ENCODE data around the gene TPRX1.
"Not testable (repeated sequence)": the region's sequence is repeated elsewhere in the genome, so short reads cannot be mapped to it uniquely, and the experiment has no call there.

The TPRX1 gene

GRCh38 chr19:47798904-47799266 lies 5.5 kb downstream of the TPRX1 start:
- no peak for DNase-seq

DNA sequence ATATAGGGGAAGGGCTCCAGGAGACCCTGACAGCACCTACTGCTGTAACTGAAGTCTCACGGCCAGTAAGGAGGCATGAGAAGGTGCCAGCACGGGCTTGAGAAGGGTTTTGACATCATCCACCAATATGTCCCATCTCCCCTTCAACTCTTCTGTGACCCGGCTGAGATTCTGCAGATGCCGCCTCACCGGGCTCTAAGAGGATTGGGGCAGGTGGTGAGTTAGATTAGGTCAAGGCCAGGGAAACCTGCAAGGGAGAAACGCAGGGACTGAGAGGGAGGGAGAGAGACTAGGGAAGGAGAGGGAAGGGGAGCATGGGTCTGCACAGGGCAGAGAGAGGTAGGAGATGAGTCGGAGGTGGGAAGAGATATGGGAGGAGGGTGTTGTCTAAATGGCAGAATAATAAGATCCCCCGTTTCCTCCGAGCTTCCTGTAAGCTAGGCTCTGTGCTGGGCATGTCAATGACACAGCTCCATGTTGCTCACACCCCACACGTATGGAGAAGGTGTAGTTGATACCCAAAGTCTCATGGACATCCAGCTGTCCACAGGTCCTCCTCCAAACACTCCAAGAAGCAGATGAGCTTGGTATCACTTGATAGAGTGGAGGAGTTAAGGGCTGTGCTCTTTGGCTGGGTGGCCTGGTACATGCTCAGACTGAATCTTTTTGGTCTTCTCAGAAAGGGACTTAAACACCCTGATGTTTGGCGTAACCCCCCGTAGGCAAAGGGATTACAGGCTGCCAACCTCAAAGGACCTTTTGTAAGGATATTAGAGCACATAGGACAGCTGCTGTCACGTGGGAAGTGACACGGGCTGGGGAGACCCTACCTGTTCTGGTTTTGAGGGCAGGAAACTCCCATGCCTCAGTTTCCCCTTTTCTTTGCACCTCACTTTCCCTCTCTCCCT lies 6.1 kb downstream of the TPRX1 start:
- no peak for DNase-seq

DNA sequence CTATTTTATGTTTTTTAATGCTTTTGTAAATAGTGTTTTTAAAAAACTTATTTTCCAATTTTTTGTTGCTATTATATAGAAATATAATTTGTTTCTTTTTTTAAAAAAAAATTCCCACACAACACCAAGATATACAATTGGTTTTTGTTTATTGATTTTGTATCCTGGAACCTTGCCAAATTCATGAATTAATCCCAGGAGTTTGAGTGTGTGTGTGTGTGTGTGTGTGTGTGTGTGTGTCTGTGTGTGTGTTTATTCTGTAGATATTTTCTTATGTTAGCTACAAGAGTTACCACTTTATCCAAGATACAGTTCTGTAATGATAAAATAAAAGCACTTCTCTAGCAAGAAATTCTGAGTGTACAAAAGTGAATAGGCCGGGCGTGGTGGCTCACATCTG lies 7.6 kb downstream of the TPRX1 start:
- DNase-seq: no peak

DNA sequence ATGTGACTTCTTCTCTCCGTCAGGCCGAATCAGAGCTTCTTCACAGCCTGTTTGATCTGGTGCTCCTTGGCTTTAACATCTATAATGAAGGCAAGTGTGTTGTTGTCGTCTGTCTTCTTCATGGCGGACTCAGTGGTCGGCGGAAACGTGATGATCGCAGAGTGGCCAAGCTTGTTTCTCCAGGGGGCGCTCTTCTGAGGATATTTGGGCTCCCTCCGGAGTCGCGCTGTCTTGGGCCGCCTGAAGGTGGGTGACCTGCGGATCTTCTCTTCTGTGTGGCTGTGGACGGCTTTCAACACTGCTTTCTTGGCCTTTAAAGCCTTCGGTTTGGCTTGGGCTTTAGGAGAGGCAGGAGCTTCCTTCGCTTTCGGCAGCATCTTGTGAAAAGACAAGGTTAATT lies 9.8 kb downstream of the TPRX1 start:
- DNase-seq: no peak

- no peak for DNase-seq
Measured at GRCh38 chr19:47792616-47793015, 11.7 kb downstream of the TPRX1 start.

DNA sequence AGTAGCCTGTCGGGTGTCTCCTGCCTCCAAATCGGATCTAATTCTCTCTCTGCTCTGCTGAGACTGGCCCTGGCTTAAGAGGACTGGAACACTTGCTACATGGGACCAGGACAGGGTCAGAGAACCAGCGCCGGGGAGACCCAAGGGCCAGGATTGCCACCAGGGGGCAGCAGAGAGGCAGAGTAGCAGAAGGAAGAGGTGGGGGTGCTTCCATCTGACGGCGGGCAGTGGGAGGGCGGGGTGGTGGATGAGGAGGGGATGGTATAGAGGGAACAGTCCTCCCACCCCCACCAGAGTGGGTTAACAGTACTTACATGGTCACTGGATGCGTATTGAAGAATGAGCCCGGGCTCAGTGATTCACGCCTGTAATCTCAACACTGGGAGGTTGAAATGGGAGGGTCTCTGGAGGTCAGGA lies 13.9 kb downstream of the TPRX1 start:
- peak; percentile 76 for DNase-seq

DNA sequence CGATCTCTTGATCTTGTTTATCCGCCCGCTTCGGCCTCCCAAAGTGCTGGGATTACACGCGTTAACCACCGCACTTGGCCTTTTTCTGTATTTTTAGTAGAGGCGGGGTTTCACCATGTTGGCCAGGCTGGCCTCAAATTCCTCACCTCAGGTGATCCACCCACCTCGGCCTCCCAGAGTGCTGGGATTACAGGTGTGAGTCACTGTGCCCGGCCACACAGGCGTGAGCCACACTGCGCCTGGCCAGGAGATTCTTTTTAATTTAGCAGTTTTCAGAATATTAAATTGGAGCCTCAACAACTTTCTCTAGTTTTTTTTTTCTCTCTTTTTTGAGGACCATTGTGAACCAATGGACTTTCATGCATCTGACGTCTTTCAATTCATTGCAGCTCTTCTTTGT lies 14.5 kb downstream of the TPRX1 start:
- DNase-seq: not testable (repeated sequence)

GRCh38 chr19:47787307-47787706 lies 17.0 kb downstream of the TPRX1 start:
- DNase-seq: not testable (repeated sequence)

DNA sequence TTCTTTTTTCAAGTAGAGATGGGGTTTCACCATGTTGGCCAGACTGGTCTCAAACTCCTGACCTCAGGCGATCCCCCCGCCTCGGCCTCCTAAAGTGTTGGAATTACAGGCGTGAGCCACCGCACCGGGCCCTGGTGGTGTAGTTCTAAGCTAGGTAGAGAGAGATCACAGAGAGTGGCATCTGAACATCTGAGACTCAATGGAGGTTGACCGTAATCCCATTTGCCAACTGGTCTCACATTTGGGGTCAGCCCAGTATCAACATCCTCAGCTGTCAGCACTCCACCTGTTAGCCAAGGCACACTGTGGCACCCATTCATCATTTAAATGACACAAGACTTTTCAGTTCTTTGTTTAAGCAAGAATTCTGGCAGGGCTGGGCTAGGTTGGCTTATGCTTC lies 17.8 kb downstream of the TPRX1 start:
- no peak for DNase-seq

GRCh38 chr19:47781590-47782262 lies 22.6 kb downstream of the TPRX1 start:
- no peak for DNase-seq

DNA sequence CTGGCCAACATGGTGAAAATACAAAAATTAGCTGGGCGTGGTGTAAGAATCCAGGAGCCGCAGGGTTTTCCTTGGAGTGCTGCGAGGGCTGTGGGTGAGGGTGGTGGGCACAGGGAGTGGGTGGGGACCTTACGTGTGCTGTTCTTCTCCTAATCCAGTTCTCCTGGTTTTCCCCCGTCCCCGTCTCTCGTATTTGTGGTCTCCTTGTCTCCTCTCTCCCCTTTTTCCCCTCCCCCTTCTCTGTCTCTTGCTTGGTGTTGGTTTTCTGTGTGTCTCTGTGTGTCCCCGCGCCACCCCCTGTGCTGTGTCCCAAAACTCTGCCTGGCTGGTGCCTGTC lies 24.2 kb downstream of the TPRX1 start:
- DNase-seq: no peak

DNA sequence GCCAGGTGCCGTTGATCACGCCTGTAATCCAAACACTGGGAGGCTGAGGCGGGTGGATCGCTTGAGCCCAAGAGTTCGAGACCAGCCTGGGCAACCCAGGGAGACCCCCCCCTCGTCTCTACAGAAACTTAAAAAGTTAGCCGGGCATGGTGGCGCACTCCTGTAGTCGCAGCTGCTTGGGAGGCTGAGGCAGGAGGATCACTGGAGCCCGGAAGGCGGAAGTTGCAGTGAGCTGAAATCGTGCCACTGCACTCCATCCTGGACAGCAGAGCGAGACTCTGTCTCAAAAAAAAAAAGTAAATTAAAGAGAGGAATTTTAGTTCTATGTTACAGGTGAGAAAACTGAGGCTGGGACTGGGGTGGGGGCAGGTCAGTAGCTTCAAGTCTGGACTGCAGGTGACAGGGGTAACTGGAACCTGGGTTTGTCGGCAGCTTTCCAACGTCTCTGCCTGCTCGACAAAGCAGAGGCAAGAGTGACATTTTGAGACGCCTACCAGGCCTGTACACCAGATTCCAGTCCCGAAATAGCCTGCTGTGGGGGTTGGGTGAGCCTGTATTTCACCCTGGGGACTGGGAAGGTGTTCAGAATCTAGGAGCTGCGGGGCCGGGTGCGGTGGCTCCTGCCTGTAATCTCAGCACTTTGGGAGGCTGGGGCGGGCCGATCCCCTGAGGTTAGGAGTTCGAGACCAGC lies 24.7 kb downstream of the TPRX1 start:
- no peak for DNase-seq

DNA sequence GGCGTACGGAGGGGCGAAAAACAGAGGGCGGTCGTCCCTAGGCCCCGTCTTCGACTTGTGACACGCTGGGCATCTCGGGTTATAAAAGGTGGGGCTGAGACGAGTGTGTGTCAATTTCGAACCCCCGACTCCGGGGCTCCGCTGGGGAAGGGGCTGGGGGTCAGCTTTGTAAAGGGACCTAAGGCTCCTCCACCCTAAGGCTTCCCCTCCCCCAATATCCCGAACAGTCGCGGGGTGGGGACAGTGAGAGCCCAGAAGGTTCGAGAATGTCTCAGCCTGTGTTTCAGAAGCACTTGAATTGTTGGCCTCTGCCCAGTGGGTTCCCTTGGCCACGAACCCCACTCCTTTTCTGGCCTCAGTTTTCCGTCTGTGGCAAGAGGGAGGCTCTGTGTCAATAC lies 25.4 kb downstream of the TPRX1 start:
- DNase-seq: peak; percentile 29

- DNase-seq: peak; percentile 84
Measured at GRCh38 chr19:47778049-47778953, 26.1 kb downstream of the TPRX1 start, which contains the start of gene SELENOW. Gene SELENOW, plus strand, starts transcription at chr19:47778703. Its CDS starts 83 bp downstream, at chr19:47778786.

GRCh38 chr19:47777245-47778048 lies 26.9 kb downstream of the TPRX1 start:
- not testable (repeated sequence) for DNase-seq

GRCh38 chr19:47776568-47776967 lies 27.8 kb downstream of the TPRX1 start:
- no peak for DNase-seq

GRCh38 chr19:47771291-47771690 lies 33.1 kb downstream of the TPRX1 start:
- not testable (repeated sequence) for DNase-seq

GRCh38 chr19:47769534-47769933 lies 34.8 kb downstream of the TPRX1 start:
- DNase-seq: no peak

- no peak for DNase-seq
Measured at GRCh38 chr19:47768604-47769003, 35.7 kb downstream of the TPRX1 start.

- DNase-seq: no peak
Measured at GRCh38 chr19:47767349-47767748, 37.0 kb downstream of the TPRX1 start.

DNA sequence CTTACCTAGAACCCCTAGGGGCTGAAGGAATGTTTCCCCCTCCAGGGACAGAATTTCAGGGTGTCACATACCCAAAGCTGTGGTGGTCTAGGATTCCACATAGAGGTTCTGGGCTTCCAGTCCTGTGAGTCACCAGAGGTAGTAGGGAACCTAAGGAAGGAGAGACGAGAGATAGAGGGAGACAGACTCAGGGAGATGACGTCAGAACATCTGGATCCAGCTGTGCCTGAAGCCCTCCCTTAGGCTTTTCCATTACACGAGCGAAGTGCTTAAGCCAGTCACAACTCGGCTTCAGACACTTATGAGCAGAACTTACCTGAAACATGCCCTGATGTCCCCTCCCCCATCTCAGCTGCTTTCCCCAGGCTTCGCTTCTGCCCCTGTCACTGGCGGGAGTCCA lies 37.7 kb downstream of the TPRX1 start:
- no peak for DNase-seq

- no peak for DNase-seq
Measured at GRCh38 chr19:47766359-47766620, 38.1 kb downstream of the TPRX1 start.

Measured in CD4-positive, alpha-beta T cell treated with Interleukin-17A for 1 hour (primary cell).